HL-60/S4 (cell line): ENCODE measurements around the gene STAB2.

Source experiments
- in situ Hi-C: fragments of 300-500 bp; cut with MboI; formaldehyde crosslinking; loops from 2 replicates; pipeline ENCODE4 v1.14.3; 2022; ENCODE audit warnings: low sequenced_read_pairs

STAB2 gene

DNA sequence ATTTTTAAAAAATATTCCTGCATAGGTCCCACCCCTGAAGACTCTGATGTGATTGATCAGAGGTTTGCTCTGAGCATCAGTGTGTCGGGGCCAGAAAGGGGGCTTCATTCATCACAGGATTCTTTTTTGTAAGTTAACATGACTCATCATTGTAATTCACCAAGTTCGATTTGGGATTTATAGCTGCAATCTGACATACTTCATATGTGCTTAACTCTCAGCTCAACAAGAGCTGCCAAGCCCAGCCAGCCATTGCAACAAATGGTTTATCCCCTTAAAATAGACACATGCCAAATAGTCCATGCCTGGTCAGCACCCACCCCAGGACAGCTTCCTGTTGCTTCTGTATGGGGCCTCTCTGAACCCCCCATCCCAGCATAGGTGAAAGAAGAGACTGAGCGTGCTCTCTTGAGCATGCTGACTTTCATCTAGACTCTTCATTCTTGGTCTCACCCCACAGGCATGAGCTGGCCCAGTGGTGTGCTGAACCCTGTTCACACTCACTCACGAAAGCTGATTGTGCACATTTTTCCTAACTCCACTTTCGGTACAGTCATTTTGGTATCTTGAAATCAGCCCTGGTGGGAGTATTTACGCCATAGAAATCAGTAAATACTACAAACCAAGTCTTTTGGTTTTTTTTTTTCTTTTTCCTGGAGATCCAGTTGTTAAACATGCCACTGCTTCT lies 101.4 kb downstream of the STAB2 start:
- in situ Hi-C loops: no loop called here

DNA sequence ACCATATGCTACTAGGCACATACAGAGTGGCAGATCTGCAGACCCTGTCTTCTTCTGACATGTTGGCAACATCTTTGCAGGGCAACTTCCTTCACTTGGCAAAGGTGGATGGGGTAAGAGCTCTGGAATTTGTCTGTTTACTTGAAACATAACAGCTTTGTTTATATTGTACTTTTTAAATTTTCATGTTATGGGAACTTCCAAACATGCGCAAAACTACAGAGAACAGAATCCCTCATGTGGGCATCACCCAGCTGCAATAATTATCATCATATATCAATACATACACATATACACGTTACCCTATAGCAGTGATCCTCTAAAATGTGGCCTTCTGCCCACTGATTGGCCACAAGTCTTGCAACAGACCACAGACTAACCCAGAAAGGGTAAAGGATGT lies 103.4 kb downstream of the STAB2 start:
- in situ Hi-C loops: no loop called here

DNA sequence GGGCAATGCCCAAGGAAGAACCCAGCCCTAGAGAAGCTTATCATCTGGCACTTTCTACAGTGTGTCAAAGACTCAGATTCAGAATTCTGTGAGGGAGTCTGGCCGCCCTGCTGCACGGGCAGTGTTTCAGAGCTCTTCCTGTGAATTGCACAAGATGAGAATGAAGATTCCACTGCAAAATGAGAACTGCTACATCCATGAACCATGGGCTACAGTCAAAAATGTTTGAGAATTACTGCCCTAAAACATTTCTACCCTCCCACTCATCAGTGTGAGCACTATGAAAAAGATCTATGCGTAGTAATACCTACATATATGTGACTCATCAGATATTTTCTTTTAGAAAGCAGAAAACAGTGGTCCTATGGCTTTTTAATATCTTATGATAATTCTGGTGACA lies 104.0 kb downstream of the STAB2 start:
- in situ Hi-C loops: no loop called here

DNA sequence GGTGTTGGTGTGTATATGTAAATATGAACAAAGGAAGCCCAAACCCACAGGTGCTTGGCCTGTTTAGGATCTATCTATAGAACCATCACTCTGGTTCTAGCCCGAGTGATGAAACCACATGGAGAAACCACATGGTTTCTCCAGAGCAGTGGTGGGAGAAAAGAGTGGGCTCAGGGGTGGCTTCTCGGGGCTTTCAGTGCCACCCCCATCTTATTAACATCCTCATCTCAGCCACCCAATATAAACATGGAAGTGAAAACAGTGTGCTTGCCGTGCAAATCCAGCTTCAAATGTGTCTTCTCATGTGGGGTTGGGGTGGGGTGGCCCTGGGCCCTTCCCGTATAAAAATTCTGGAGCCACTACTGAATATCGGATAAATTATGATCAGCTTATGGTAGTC lies 109.0 kb downstream of the STAB2 start:
- in situ Hi-C loops: no loop called here

DNA sequence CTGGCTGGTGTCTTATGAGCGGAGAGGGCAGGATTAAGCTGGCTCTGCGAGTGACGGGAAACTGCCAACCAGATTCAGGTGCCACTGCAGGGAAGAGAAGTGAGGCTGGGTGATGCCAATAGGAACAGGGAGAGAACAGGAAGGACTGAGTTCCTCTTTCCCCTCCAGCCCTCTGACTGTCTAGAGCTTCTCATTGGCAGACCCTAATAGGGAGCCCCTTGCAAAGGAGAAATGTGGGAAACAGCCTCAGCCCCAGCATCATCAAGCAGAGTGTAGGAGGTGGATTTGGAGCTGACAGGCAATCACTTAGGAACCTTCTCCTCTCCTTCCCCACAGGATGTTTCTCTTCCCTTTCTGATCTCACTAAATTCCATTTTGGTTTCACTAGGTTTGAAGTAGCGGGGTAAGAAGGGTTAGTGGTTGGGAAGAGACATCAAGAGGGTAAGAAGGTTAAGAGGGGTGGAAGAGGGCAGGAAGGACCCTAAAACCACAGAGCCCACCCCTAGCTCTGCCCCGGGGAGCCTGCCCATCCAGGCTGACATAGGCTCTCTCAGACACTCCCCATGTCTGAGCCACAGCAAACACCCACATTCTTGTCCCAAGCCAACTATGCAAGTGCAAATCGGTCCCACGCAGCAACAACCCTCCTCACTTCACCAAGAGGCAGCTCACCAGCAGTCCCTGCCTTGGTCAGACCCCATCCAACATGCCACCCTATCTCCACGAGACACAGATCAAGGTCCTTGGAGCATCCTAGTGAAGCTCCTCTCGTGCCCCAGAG lies 111.1 kb downstream of the STAB2 start:
- in situ Hi-C loops: no loop called here

DNA sequence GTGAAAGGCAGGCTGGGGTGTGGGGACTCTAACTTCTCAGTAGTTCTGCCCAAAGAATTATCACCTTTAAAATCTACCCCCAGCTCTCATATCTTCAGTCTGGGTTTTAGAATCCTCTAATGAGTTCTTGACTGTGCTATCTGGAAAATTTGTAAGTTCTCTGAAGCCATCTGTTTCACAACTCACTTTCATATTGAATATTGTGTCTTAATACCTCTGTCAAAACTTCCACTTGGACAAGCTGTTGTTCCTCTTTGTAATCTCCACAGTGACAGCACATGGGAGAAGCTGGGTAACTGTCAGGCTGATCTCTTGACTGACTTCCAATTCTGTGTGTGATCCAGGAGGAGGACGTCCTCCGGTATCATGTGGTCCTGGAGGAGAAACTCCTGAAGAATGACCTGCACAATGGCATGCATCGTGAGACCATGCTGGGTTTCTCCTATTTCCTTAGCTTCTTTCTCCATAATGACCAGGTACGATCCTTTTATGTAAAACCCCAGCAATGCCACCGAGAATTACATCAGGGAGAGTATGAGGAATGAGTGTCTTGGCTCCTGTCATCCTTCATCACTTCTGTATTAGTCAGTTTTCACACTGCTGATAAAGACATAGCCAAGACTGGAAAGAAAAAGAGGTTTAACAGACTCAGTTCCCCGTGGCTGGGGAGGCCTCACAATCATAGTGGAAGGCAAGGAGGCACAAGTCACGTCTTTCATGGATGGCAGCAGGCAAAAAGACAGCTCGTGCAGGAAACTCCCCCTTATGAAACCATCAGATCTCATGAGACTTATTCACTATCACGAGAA lies 111.9 kb downstream of the STAB2 start:
- in situ Hi-C loops: no loop called here

DNA sequence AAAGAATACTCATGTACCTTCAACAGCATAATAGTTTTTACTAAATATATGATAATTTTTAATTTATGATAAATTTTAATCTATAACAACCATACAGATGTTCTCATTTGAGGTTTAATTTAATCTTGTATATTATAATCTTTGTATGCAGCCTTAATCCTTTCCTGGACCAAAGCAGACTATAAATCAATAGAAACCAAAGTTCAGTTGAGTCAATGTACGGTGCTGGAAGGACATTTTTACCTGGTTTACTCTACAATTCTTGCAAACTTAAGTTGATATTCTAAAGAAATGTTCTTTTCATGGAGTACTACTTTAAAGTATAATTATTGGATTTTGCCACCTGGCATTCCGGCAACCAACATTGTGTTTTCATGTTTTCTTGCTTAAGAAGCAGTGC lies 118.0 kb downstream of the STAB2 start:
- in situ Hi-C loops: no loop called here

DNA sequence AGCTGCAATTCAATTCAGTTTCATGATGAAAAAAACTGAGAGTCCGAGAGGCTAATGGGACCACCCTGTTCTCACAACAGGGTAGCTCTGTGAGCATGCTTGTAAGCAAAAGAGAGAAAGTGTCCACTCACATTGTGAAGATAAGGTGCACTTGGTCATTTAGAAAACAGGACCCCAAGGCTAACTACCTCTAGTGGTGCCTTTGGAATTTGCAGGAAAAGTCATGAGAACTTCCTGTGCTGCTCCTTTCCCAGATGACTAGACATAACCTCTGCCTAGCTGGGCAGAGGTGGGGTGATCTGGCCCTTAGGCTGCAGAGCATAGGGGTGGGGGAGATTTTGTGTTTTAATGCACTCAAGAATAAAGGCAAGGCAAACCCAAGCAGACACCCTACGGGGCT lies 118.9 kb downstream of the STAB2 start:
- in situ Hi-C loops: no loop called here

DNA sequence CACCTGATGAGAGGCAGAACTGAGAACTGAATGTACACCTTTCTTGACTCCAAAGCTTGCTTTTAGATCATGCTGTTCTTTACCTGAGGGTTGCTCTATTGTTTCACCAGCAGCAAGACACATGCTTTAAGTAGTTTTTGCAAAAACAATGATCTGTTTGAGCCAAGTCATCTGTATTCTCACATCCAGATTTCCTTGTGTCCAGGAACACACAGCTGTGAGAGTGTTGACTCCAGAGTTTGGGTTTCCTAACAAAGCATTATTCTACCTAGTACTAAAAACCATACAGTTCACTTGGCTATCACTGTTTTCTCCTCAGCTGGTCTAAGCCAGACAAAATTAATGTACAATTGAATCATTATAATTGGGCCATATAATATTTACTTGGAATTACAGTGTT lies 120.4 kb downstream of the STAB2 start:
- in situ Hi-C loops: no loop called here

DNA sequence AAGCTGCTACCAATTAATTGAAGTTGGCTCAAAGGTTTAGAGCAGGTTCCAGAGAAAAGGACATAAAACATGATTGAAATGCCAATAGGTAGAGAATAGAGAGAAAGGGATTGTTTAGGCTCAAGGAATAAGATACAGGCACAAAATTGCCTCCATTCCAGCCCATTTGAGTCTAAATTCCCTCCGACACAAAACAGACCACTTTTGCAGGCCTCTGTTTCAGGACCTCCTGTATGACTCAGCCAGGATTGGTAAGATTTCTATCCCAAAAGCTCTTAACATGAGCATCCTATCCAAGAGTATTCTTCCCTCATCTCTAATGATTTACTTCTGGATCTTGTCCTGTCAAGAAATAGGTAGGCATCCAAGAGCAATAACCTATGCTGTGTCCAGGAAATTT lies 123.5 kb downstream of the STAB2 start:
- in situ Hi-C loops: no loop called here

DNA sequence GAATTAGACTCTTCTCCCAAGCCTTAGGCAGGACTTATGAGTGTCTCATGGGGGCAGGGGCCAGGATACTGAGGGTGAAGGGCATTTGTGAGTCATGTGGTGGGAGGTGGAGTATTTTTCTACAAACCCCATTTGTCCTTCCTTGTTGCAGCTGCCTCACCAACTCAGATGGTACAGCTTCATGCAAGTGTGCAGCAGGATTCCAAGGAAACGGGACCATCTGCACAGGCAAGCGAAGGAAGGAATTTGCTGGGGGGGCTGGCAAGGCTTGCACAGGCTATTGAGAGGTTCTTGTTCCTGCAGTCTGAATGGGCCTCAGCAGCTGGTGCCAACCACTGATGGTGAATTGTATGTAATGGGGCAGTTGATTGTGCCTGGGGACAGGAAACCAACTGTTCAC lies 125.1 kb downstream of the STAB2 start:
- in situ Hi-C loops: no loop called here

DNA sequence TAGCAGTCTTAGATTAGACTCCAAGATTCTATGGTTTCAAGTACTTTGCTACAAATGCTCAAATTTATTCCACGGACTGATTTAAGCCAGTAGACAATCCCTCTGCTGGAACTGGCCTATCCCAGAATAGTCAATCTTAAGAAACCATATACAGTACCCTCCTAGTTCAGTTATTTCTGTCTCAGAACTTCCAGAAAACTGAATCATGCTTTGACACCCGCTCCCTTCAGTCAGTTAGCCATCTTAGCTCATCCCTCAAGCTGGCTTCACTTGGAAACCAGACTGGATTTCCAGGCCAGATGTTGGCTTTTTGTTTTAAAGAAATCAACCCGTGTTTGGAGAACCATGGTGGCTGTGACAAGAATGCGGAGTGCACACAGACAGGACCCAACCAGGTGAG lies 128.4 kb downstream of the STAB2 start:
- in situ Hi-C loops: no loop called here

DNA sequence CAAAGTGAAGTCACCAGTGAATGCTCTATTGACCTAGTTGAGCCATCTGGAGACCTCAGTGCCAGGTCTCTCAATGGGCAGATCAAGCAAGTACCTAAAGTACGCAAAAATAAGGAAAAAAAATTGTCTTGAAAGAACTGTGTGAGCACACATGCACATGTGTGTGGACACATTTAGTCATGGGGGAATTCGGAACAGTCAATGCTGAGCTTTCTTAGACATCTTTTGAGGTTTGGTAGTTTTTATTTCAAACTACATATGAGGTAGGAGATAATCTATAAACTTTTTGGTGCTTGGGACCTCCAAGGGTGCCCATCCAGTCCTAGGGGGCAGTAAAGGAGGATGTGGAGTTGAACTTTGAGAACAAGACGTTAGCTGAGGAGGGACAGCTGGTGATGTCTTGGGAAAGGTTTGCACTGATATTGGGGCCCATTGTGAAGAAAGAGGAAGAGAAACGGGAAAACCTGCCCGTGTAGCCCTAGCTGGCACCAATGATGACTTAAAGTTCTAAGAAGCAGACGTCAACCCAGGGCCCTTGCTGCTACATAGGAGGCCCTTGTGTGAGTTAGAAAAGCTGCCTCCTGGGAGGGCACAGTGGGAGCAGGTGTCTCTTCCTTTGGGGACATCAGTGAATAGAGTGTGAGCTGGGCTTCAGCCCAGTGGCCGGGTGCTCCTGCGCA lies 129.6 kb downstream of the STAB2 start:
- in situ Hi-C loops: no loop called here

DNA sequence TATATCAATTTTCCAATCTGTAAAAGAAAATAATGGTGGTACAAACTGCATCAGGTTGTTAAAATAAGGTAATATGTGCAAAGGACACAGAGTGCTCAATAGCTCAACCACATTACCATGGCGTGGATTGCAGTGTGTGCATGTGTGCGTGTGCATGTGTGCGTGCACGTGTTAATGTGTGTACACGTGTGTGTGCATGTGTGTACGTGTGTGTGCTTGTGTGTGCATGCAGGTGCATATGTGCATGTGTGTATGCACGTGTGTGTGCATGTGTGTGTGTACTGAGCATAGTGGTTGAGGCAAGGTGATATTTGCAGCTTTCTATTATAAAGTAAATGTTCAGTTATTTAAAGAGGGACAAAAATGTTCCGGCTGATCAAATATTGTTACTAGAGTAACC lies 138.3 kb downstream of the STAB2 start:
- in situ Hi-C loops: no loop called here

DNA sequence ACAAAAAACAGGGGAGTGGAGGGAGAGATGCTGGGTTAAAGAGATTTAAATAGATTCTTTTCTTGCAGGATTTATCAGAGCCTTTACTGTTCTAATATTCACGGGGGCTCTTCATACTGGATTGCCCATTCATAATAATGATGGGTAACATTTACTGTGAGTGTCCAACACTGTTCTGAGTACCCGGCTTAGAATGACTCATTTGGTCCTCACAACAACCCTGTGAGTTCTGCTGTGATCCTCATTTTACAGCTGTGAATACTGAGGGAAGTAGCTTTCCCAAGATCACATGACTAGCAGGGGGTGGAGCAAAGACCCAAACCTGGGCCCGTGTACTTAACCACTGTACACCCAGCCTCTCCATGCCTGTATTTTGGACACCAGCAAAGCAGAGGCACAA lies 140.6 kb downstream of the STAB2 start:
- in situ Hi-C loops: no loop called here

DNA sequence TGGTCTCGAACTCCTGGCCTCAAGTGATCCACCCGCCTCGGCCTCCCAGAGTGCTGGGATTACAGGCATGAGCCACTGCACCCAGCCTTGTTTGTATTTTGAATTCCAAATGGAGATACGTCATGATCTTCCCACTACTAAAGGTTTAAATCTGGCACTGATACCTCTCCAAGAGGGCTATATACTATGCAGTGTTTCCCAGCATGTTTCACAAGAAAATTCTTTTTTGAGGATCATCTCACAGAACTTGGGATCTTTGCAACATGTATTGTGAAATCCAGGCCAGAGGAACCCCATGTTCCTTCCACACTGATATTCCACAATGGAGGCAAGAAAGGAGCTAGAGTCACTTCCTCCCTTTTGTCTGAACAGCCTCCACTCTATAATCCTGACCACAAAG lies 141.2 kb downstream of the STAB2 start:
- in situ Hi-C loops: no loop called here

DNA sequence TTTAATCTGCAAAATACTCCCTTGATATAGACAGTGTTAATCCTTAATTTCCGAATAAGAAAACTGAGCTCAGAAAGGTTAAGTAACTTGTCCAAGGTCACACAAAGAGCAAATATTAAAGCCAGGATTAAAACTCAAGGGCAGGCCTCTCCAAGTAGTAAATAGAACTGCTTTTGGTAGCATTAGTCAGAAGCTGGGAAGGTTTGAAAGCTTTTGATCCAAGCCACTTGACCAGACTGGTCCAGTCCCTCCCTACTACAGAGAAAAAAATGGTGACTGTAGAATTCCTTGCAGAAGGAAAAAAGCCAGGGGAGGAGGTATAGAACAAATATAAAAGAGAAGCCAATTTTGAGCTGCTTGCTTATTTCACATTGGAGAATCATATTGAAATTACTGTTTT lies 142.4 kb downstream of the STAB2 start:
- in situ Hi-C loops: no loop called here

DNA sequence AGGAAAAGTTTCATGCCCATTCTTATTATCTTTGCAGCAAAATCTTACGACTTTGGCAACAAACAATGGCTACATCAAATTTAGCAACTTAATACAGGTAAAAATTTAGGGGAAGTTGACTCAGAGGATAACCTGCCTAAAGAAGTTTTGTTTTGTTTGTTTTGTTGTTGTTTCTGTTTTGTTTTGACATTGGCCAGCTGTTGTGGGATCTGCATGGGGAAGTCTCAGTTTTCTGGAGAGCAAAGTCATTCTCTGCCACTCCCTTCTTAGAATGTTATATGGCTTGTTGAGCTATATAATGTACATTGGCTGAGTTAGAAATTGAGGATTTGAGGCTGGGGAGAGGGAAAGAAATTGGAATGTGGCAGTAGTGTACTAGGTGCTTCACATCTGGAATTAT lies 144.5 kb downstream of the STAB2 start:
- in situ Hi-C loops: no loop called here

DNA sequence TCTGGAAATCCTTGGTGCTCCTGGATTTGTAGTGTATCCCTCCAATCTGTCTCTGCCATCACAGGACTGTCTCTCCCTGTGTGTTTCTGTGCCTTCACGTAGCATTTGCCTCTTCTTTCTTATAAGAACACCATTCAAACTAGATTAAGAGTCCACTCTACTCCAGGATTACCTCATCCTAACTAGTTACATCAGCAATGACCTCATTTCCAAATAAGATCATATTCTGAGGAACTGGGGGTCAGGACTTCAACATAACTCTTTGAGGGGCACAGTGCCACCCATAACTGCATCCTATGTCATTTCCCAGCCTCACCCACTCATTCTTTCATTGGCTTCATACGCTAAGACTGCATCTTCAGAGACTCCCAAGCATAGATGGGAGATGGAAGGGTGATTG lies 147.8 kb downstream of the STAB2 start:
- in situ Hi-C loops: no loop called here

DNA sequence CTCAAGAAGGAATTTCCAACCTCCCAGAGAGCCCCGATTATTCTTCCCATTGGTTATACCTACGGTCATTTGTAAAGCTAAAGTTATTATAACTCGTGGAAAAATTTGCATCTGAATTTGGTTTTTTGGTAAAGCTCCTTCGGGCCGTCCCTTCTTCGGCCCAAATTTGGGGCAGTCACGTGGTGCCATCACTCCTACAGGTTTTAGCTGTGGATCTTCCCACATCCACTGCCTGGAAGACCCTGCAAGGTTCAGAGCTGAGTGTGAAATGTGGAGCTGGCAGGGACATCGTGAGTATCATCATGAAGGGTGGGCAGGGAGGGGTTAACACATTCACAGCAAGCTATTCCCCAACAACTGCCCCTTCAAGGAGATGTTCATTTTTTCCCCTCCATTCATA lies 148.2 kb downstream of the STAB2 start:
- in situ Hi-C loops: no loop called here

DNA sequence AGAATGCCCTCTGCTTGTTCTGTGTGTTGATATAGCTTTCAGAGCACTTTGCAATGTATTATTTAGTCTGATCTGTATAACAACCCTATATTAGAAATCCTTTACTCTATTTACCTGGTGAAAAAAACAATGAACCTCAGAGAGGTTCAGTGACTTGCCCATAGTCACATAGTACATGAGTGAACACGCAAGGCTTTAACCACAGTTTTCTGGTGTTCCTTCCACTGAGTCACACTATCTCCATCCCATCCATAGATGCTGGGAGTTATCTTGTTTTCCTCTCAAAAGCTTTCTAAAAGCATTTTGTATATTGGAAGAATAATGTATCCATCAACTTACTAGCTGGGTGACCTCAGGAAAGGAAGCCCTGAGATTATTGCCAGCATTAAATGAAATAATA lies 149.5 kb downstream of the STAB2 start:
- in situ Hi-C loops: no loop called here
